Prostate gland (tissue), 2 donors: ENCODE data around the gene ZNF573. TPM values are rescaled to one million over a fixed set of nuclear protein-coding genes. Genes with fewer than 3 reads are reported as not detected.

Experiments used
- DNase-seq: peaks from one replicate; pipeline ENCODE4 v3.0.0-alpha.2; 2019; ENCODE audit warnings: low spot score
- H3K27ac ChIP-seq, 2 donors: fragments of 200-600 bp; sonication (generic); 2 replicates each; pipeline ENCODE4 v1.5.1; 2017 to 2019
- H3K27me3 ChIP-seq: fragments of 200-600 bp; sonication (generic); replicated peaks from 2 replicates; pipeline ENCODE4 v1.5.1; 2019; ENCODE audit not compliant: insufficient read depth
- H3K36me3 ChIP-seq, 2 donors: fragments of 200-600 bp; sonication (generic); 1 replicate in 1 of 2; 2 replicates in 1 of 2; pipeline versions ENCODE4 v1.5.1 to v1.8.1; 2017 to 2019
- H3K4me1 ChIP-seq: fragments of 200-600 bp; sonication (generic); replicated peaks from 2 replicates; pipeline ENCODE4 v1.5.1; 2019
- H3K4me3 ChIP-seq, 2 donors: fragments of 200-600 bp; sonication (generic); 2 replicates each; pipeline ENCODE4 v1.5.1; 2017 to 2019
- H3K9me3 ChIP-seq: fragments of 200-600 bp; sonication (generic); 2 replicates; pipeline ENCODE4 v1.5.1; 2017
- CTCF ChIP-seq, 4 experiments: fragments of 200-600 bp in 2 of 4; fragments of 450-650 bp in 2 of 4; sonication (generic) in 2 of 4; IDR thresholded peaks; 1 replicate in 3 of 4; 2 replicates in 1 of 4; pipeline ENCODE4 v1.5.1; 2016 to 2019; ENCODE audit warnings: antibody characterized with exemption in 4 of 4, mild to moderate bottlenecking in 2 of 4, moderate library complexity in 2 of 4
- POLR2A ChIP-seq: fragments of 450-650 bp; IDR thresholded peaks from one replicate; pipeline ENCODE4 v1.6.1; 2016; ENCODE audit warnings: antibody characterized with exemption, mild to moderate bottlenecking
- POLR2AphosphoS5 ChIP-seq: sonication (generic); formaldehyde crosslinking; IDR thresholded peaks from one replicate; pipeline ENCODE4 v1.6.1; 2017; ENCODE audit warnings: antibody characterized with exemption
- WGBS: methylation state at CpG from one replicate; pipeline ENCODE4 v1.1.5; 2018; 5-methylcytosine and 5-hydroxymethylcytosine counted together
- intact Hi-C: fragments of 100-400 bp; cut with DNase I; formaldehyde crosslinking; loops from one replicate; pipeline ENCODE4 v1.14.2; 2022
- total RNA-seq, 2 donors: library from RNA; depleted of rRNA; stranded (reverse); fragments of >200 nt; gene quantifications; one replicate each; pipeline ENCODE4 v1.1.0, GENCODE V29; 2016

Gene ZNF573
- total RNA-seq, 2 donors from 2014 or later: 5.9 to 8.4 TPM

- no peak overlapping the region for H3K27ac ChIP-seq
- WGBS: 76% methylated on average over 5 of the region's 5 CpGs
- no peak for DNase-seq
- intact Hi-C loops: no loop called here
- peaks cover 0 to 12% of the 10 kb centered on the region in 2 donors for H3K36me3 ChIP-seq
- H3K27me3 ChIP-seq: no peaks in the 10 kb centered on the region
- TF ChIP-seq POLR2A (no peak), CTCF (IDR thresholded peaks at IDR 0.05) (no peak), POLR2AphosphoS5 (no peak)
- H3K4me3 ChIP-seq: no peak overlapping the region
- no peaks in the 10 kb centered on the region for H3K9me3 ChIP-seq
- no peaks in the 10 kb centered on the region for H3K4me1 ChIP-seq
Measured at GRCh38 chr19:37738371-37738770, 41.0 kb downstream of the ZNF573 start.

GRCh38 chr19:37725181-37725580, 54.2 kb downstream of the ZNF573 start:
- H3K27me3 ChIP-seq: no peaks in the 10 kb centered on the region
- no peaks in the 10 kb centered on the region for H3K36me3 ChIP-seq
- no peak for DNase-seq
- H3K4me1 ChIP-seq: no peaks in the 10 kb centered on the region
- no peak for TF ChIP-seq CTCF (IDR thresholded peaks at IDR 0.05)
- no peak for TF ChIP-seq POLR2A
- no peak for TF ChIP-seq POLR2AphosphoS5
- H3K27ac ChIP-seq: no peak overlapping the region
- intact Hi-C loops: no loop called here
- H3K4me3 ChIP-seq: no peak overlapping the region
- no peaks in the 10 kb centered on the region for H3K9me3 ChIP-seq
- WGBS: 92% methylated on average over 2 of the region's 2 CpGs

- intact Hi-C loops: no loop called here
- peaks cover 6% of the 10 kb centered on the region for H3K4me1 ChIP-seq
Measured at GRCh38 chr19:37719927-37720265, 59.5 kb downstream of the ZNF573 start.

GRCh38 chr19:37719111-37719926, 60.1 kb downstream of the ZNF573 start, which contains the start of gene ZNF607:
TSS of gene ZNF607 (minus strand) at chr19:37719761. CDS start at chr19:37711618, 8,143 bp downstream.
- DNase-seq: peak; percentile 86
- H3K9me3 ChIP-seq: no peaks in the 10 kb centered on the region
- intact Hi-C loops: no loop called here
- peaks cover 6% of the 10 kb centered on the region for H3K4me1 ChIP-seq
- no peaks in the 10 kb centered on the region for H3K27me3 ChIP-seq
- H3K36me3 ChIP-seq: no peaks in the 10 kb centered on the region
- TF ChIP-seq POLR2AphosphoS5 (peak; percentile 94), POLR2A (peak; percentile 50), CTCF (IDR thresholded peaks at IDR 0.05) (peak in 3 of 4 experiments; percentile 63 to 72 (median 70))
- peak within 1 kb of the TSS; percentile 71 to 82 for H3K4me3 ChIP-seq
- under 1% methylated on average over 49 of the region's 54 CpGs for WGBS
- H3K27ac ChIP-seq: peak within 1 kb of the TSS; percentile 77 to 84

More at GRCh38 chr19:37719927-37720265, 59.5 kb downstream of the ZNF573 start:
- no peak for TF ChIP-seq POLR2A
- no peak for TF ChIP-seq POLR2AphosphoS5
- no peak for TF ChIP-seq CTCF (IDR thresholded peaks at IDR 0.05)
- Histone ChIP-seq H3K4me3 (peak overlapping the region; percentile 71 to 82), H3K36me3 (no peaks in the 10 kb centered on the region), H3K27ac (peak overlapping the region; percentile 77 to 84), H3K9me3 (no peaks in the 10 kb centered on the region), H3K27me3 (no peaks in the 10 kb centered on the region)
- WGBS: 14% methylated on average over 8 of the region's 8 CpGs
- no peak for DNase-seq

- peak overlapping the region; percentile 71 to 82 for H3K4me3 ChIP-seq
- TF ChIP-seq CTCF (IDR thresholded peaks at IDR 0.05): no peak
- no peak for TF ChIP-seq POLR2A
- no peak for TF ChIP-seq POLR2AphosphoS5
- H3K9me3 ChIP-seq: no peaks in the 10 kb centered on the region
- intact Hi-C loops: no loop called here
- H3K27ac ChIP-seq: no peak overlapping the region
- DNase-seq: no peak
- WGBS: 44% methylated on average over 10 of the region's 10 CpGs
- H3K36me3 ChIP-seq: no peaks in the 10 kb centered on the region
- H3K27me3 ChIP-seq: no peaks in the 10 kb centered on the region
- peaks cover 6% of the 10 kb centered on the region for H3K4me1 ChIP-seq
Measured at GRCh38 chr19:37718304-37718703, 61.1 kb downstream of the ZNF573 start.
